GM18861 (cell line): Measurements from ENCODE around the gene GPR151.
"Not testable (repeated sequence)": the region's sequence is repeated elsewhere in the genome, so short reads cannot be mapped to it uniquely, and the experiment has no call there.

Source experiments
- ATAC-seq: cut with Tn5 transposase; IDR thresholded peaks from one replicate; pipeline ENCODE4 v1.9.1; 2021; ENCODE audit not compliant: unreplicated experiment

Gene GPR151

DNA sequence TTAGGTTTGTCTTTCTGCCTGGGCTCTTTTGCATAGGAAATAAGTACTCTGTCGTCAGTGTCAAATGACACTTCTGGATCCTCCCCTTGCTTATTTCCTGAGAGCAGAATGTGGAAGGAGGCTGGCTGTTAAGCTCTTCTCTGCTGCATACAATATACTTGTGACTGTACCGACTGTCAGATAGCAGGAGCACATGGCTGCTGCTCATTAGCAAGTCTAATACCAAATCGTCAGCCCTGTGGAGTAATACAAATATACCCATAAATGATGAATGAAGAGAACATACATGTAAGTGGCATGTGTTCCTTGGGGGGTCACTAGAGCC lies at the start of gene GPR151:
GPR151 (minus strand) TSS at position 40 of the 325 bp plus-strand sequence. CDS start 77 bp downstream, outside the sequence.
- no peak for ATAC-seq

DNA sequence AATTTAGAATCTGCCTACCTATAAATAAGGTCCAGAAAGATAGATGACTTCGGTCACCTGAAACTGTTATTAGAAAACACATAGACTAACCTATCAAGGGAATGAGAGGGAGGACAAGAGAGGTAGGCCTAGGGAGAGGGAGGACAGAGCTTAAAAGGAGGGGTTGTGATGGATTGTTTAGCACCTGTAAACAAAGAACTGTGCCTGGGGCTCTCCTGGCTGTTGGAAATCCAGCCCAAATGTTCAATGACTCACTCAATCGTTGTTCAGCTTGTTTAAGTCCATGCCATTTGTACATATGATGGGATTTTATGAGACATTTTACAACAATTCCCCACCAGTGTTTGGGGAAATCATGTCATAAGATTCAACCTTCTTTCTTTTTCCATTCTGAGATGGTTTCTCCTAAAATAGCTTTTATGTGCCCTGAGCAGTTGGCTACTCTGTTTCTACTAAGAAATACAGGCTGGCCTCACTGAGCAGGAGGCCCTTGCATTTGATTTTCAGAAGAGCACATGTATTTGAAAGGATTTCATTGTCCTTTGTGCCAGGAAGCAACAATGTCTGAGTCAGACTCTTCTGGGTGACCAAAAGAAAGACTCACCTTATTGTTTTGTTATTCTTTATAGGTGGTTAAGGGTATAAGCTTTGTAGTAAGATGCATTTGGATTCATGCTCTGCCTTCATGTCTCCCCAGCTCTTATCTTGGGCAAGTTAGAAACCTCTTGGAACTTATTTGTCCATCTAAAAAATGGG lies 48.2 kb upstream of the GPR151 start:
- no peak for ATAC-seq

DNA sequence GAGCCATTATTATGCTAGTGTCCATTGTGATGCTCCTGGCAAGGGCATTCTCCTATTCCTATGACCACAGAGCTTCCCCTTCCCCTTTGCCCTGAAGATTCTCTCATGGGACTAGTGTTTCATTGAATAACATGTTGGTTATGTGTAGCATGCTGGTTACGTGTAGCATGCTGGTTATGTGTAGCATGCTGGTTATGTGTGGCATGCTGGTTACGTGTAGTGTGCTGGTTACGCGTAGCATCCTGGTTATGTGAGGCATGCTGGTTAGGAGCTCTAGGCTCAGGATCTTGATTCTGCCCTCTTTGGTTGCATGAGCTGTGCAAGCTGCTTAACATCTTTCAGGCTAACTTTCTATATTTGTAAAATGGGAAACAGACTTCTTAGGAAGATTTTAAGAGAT lies 46.5 kb upstream of the GPR151 start:
- ATAC-seq, result no peak

DNA sequence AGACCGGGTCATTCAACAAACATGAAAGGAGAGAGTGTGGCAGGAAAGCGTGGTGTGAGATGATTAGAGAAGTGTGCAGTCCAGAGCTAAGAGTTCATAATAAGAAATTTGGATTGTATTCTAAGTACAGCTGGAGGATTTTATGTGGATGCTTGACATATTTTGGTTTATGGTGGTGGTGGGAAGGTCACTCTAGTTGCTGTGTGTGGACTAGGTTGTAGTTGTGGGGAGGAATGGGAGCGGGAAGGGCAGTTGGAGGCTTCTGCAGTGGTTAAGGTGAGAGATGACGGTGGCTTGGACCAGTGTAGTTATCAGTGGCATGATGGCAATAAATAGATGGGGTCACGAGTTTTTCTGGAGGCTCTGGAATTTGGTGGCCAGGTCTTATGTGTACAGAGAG lies 45.7 kb upstream of the GPR151 start:
- ATAC-seq, result no peak

DNA sequence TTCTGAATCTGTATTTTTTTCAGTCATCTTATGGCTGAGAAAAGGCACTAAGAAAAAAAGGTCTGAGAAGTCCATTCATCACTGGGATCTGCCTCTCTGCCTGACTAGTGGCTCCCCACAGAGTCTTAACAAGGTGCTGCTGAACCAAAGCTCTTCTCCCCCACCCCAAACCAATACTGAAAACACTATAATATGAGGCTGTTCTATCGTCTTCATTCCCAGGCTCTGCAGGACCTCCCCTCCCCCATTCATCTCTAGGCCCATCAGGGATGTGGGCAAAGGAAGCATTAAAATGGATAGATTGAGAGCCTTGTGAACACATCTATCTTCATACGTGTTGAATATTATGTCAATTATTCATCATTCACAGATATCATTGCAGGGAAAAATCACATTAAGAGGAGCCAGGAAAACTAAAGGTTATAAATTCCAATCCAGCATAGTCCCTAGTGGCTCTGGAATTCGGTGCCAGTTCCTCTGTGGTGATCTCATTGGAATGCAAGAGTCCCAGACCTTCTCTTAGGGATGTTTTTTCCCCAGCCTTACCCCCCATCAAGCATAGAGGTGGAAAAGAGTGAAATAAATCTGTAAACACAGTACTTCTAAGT lies 44.3 kb upstream of the GPR151 start:
- peak; percentile 26 for ATAC-seq

DNA sequence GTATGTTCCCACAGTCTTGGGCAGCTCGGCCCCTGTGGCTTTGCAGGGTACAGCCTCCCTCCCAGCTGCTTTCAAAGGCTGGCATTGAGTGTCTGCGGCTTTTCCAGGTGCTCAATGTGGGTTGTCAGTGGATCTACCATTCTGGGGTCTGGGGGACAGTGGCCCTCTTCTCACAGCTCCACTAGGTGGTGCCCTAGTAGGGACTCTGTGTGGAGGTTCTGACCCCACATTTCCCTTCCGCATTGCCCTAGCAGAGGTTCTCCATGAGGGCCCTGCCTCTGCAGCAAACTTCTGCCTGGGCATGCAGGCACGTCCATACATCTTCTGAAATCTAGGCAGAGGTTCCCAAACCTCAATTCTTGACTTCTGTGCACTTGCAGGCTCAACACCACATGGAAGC lies 40.9 kb upstream of the GPR151 start:
- not testable (repeated sequence) for ATAC-seq

DNA sequence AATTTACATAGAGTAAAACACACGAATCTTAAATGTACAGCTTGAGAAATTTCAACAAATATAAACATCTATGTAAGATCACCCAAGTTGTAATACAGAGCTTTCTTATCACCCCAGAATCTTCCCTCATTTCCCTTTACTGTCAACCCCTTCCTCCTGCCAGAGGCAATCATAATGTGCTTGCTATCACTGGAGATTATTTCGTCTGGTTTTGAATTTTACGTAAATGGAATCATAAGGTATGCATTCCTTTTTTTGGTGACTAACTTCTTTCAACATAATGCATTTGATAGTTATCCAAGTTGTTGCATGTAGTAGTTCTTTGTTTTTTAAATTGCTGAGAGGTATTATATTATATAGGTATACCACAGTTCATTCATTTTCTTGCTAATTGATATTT lies 37.5 kb upstream of the GPR151 start:
- no peak for ATAC-seq

DNA sequence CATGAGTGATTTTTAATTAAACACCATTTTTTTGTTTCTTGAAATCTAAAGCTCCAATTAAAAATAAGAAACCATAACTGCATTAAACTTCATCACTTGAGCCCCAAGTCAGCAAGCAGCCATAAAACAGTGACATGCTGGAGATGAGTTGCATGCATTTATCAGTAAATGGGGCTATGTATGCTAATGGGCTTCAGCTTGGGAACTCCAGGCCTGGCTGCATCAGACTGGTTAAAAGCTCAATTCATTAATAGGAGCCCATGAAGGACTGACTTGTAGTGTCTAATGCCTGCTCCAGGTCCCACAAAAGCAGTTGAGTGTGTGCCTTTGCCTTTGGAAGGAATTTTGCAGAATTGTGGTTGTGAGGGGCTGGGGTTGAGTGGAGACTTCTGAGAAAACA lies 33.6 kb upstream of the GPR151 start:
- no peak for ATAC-seq

DNA sequence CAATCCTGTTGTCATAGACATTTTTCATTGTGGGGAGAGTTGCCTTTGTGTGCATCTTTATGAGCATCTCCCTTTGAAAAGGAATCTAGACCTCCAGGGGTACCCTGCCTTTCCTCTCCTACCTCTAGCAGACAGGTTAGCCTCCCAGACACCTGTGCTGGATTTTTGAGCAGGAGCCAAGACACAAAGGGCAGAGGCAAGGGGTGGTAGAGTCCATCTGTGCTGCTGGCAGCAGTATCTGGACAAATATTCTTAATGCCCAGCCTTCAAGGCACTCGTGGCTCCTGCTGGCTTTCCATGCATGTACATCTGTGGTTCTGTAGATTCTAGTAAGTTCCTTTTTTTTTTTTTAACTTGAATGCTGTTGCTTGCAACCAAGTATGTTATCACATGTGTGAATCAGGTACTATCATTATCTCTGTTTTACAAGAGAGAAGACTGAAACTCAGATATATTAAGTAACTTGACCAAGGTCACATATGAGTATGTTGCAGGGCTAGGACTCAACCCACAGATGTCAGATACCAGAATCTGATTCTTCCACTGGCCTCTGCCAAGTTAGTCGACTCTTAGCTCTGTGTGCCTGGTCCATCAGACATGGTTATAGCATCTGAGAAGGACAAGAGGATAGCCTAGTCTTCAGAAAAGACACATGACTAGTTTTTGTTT lies 32.9 kb upstream of the GPR151 start:
- peak; percentile 75 for ATAC-seq

DNA sequence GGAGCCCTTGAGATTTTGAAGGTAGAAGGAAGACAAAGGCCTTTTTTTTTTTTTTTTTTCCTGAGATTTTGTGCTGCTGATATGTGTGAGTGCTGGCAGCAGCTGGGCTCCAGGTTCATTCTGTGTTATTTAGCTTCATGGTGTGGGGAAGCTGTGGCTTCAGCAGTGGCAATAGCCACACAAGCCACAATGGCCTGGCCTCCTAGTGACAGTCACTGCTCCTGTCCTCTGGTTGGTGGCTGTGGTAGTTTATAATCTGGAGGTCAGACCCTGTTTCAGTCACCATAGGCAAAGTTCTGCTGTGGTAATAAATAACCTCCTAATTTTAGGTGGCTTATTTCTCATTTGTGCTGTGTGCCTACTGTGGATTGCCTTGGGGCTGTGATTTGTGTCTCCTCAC lies 28.2 kb upstream of the GPR151 start:
- ATAC-seq, result no peak

DNA sequence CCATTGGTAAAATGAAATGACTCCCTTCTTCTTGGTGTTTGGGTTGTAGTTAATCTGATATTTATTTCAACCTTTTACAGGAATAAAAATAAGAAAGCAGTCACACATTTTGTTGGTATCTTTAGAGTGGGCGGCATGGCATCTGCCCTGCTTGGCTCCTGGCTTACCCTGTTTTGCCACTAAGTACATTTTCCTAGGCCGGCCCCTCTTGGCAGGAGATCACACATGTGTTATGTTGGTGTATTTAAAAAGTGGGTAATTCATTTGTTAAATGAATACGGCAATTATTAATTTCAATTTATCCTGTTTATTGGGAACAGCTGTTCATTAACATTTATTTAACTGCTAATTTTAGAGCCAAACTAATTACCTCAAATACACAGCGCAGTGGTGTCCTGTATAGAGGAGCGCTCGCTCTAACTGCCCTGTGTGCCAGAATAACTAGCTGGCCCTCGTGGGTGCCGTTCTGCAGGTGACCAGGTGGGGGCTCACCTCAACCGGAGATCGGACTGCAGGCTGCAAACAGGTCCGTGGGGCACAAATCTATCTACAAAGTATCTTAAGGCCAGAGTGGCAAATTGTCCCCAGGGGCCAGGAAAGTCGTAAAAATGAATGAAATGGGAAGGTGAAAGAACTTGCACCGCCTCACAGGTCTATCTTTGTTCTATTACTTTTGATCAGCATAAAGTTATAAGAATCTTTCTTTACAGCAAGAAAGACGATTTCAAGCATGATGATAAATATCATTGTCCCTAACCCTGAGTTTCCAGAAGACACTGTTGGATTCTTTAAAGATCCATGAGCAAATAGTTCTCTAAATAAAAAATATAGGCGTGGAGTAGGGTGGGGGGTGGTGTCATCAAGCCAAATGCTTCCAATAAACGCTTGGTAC lies 26.2 kb upstream of the GPR151 start:
- peak; percentile 93 for ATAC-seq

DNA sequence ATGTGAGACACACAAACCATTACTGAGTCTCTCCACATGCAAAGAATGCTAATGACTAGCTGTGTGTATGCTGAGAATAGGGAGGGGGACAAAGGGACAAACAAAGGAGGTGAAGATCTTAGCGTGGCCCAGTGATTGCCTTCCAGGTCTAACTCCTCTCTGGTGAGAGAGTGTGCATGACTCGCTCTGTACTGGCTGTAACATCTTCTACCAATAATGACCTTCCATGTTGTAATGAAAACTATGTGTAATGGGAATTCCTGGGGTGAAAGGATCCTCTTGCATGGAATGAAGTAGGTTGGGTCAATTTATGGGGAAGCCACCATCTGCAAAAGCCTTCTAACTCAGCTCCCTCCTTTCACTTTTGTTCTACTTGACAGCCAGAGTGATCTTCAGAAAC lies 24.4 kb upstream of the GPR151 start:
- no peak for ATAC-seq

DNA sequence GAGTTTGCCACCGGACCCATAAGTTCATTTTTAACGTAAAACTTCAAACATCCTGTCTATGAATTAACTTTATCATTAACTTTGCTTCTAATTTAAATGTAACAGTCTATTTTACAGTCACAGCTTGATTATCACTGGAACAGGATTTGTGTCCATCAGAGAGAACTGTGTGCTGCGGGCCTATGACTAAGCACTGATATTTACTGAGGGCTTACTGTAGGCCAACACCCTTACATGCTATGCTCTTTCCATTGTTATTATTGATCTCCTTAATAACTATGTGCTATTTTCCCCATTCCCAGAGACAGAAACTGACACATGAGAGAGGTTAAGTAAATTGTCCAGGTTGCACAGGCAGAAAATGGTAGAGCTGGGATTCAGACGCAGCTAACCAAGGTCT lies 24.0 kb upstream of the GPR151 start:
- ATAC-seq, result no peak

DNA sequence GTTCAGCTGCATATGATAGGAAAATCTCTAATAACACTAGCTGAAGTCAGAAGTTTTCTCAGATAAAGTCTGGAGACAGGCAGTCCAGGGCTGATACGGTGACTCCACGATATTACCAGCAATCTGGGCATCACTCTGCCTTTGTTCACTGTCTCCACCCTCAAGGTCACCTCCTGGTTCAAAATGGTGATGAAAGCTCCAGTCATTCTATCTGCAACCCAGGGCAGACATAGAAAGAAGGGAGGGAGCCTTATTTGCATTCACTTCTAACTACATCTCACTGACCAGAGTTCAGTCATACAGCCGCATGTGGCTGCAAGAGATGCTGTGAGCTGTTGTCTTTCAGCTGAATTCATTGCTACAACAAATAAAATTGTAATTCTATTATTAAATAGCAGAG lies 22.4 kb upstream of the GPR151 start:
- no peak for ATAC-seq

DNA sequence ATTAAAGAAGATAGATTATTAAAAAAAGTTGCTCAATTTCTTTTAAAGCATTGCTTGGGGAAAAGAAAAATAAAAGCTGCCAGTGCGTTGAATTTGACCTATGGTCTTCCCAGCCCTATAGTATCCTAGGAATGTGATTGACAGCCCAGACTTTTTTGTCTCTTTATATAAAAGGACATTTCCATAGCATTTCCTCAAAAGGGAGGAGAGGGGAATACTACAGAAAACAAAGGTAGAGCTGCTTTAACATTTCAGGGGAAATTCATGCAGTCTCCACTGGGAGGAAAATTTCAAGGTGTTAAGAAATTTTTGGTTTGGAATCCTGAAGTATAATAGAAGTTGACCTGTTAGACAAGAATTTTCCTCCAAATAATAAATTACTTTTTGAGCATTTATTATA lies 17.9 kb upstream of the GPR151 start:
- ATAC-seq, result no peak

DNA sequence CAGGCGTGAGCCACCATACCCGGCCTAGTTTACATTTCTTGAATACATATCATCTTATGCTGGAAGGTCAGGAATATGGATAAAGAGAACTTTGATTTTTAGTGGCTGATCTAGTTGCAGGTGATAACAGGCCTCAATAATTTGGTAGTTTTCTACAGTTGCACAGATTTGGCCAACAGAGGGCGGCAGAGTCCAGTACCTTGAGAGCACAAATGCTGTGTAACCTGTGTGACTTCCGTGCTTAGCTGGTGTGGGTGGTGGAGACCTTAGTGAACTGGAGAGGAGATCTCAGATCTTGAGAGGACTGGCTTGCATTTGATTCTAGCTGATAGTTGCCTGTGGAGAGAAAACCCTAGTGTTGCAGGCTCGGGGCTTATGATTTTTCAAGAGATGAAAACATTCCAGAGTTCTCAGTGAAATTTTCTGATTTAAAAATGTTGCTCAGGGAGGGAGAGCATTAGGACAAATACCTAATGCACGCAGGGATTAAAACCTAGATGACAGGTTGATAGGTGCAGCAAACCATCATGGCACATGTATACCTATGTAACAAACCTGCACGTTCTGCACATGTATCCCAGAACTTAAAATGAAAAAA lies 17.4 kb upstream of the GPR151 start:
- peak; percentile 93 for ATAC-seq

DNA sequence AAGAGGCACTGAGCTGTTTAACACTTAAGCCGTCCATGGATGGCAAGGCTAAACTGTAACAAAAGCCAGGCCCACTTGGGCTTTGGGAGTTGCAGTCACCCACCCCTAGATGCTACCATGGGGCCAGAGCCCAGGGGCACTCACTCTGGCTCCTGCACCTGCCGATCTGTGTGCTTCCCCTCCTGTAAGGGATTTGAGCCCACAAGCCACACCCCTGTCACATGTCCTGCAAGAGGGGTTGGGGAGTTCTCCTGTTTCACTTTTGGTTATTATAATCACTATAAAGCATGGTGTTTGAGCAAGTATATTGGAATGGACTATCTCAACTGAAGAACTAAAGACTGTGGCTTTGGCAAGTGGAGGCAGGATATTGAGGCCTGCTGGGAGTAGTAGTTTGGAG lies 14.0 kb upstream of the GPR151 start:
- peak; percentile 61 for ATAC-seq

DNA sequence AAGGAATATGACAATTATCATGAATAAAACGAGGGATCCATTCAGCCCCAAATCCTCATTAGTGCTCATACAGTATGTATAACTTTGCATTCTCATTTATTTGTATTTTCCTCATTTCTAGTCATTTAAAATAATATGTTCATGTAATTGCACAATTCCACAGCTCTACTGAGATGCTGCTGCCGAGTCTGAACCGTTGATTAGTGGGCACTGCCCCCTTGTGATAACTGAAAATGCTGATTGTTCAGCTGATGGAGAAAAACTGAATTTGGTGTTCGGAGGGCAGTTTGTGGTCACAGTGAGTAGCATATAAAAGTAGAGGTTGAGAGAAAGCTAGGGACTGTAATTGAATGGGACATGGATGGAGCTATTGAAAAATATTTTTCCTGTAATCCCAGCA lies 12.2 kb upstream of the GPR151 start:
- no peak for ATAC-seq

DNA sequence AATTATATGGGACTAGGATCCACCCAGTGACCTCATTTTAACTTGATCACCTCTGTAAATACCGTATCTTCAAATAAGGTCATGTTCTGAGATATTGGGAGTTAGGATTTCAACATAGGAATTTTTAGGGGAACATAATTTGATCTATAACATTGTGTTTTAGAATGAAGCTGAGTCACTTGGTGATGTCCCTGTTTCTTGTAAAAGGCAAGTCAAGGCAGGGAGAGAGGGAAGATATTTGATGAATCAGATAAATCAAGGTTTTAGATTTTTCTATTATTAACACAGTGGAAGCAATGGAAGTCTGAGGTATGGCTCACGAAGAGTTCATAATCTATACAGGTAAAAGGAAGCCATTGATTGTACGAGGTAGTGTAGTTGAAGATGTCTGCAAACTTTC lies 11.8 kb upstream of the GPR151 start:
- no peak for ATAC-seq

DNA sequence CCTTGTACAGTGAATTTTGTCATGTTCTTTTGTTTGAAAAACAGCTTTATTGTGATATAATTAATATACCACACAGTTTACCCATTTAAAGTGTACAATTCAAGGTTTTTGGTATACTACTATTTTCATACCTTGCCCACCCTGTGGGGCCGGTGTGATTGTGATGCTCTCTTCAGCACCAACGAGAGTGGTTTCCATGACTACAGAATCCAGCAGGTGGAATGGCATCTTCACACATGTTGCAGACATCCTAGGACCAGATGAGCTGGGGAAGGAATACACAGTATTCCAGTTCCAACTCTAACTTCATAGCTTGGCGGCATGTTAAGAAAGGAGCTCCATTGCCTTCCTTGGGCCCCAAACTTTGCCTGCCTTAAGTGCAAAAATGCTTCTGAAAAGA lies 7.7 kb upstream of the GPR151 start:
- no peak for ATAC-seq
